ENCODE results near the gene SLC39A12.

The SLC39A12 gene

DNA sequence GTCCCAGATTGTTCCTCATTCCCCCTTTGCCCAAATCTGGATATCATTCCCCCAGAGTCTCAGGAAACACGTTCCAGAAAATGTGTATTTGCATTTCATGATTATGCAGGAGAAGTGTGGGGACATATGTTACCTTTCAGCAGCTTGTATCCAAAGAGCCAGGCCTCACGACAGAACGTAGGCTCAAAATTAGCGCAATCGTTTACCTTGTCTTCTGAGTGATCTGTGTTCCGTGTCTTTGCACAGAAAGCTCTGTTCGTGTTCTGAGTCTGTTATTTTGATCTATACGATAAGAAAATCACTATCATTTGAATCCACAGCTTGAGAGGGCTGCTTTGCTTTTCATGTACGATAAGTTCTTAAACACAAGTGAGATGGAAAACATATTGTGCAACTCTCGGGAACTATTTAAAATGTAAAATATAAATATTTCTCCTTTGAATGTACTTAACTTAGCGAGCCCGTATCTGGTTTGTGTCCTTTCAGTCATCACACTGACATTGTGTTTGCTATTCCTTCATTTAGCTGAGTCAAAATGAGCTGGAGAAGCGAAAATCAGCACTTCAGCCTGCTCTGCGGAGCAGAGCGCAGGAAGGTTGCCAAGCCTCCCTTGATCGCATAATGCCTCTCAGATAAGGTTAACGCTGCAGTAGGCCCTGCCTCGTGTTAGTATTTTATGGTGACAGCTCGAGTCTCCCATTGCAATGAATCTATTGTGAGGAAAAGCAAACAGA lies 108.3 kb downstream of the SLC39A12 start:
- DNase-seq: no peak

DNA sequence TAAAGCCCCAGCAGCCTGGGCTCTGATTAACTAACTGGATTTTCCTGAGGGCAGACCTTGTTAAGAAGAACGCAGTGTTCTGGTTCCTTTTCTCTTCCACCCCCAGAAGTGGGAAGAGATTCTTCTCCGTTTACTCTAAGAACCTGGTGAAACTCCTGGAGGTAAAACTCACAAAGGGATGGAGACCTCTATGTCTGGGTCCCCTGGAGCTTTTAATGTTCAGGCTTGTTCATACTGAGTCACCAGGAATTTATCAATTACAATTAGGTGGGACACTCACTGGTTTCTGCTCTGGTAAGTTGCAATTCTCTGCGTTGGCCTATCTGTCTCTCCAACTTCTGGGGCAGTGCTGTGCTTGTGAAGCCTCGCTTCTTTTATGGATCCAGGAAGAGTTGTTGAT lies 115.2 kb downstream of the SLC39A12 start:
- no peak for DNase-seq

GRCh38 chr10:18068401-18068800 lies 116.7 kb downstream of the SLC39A12 start:
- DNase-seq: no peak

DNA sequence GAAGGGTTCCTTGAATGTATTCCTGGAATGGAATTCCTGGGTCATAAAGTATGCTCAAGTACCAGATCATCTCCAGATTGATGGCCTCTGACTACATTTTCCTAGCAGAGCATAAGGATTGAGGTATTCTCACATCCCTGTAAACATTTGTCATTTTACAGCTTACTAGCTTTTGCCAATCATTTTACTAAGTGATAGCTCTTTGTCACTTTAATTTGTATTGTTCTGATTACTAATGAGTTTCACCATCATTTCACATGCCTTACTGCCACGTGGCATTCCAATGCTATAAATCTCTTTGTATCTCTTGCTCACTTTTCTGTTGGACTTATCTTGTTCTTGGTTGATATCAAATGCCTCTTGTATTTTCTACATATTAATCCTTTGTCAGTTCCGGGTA lies 119.9 kb downstream of the SLC39A12 start:
- no peak for DNase-seq

DNA sequence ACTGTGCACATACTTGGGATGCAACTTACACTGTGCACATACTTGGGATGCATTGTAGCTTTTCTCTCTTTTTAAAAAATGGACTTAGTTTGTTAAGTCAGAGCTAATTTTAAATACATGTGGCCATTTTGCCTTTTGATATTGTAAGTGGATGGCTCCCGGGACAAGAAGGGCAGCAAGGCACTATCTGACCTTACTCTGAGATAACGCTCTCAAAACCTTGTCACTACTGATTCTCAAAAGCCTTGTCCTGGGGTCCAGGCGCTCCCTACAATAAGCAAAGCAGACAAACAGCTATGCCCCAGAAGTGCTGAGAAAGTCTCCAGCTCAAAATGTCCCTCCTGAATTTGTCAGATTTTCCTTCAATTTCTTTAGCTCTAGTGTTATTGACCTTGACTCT lies 121.6 kb downstream of the SLC39A12 start:
- no peak for DNase-seq

DNA sequence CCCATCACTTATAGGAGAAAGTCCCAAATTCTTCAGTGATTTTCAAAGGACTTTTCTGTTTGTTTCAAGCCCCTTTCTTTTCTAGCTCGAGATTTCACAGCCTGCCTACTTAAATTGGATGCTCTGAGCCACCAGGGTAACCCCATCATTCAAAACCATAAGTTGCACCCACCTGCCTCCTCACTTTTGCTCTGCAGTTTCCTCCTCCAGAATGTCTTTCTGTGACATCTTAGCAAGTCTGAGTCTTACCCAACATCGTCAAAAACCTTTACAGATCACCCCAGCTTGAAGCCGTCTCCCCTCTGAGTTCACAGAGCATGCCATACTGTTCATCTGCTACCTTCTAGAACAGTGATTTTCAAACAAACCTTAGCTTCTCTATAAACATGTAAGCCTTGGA lies 124.2 kb downstream of the SLC39A12 start:
- DNase-seq: no peak

- no peak for DNase-seq
Measured at GRCh38 chr10:18079665-18080295, 128.1 kb downstream of the SLC39A12 start.

DNA sequence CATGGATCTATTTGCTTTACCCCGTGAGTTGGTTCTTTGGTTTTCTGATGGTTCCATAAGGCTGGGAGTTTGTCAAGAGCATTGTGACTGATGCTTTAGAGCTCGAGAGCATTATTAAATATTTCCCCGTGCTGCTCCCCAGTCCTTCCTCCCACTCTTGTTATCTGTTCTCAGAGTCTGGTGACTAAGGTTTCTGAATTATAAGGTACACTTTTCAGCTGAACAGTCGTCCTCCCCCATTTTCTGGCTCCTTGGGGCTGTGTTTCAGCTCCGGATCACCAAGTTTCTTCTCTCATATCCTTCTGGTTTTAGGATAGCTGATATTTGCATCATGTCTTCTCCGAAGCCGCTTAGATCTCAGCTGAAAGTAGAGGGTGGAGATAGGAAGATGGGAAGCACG lies 130.7 kb downstream of the SLC39A12 start:
- no peak for DNase-seq

- no peak for DNase-seq
Measured at GRCh38 chr10:18085855-18086254, 134.1 kb downstream of the SLC39A12 start.

GRCh38 chr10:18086746-18087145 lies 135.0 kb downstream of the SLC39A12 start:
- no peak for DNase-seq

GRCh38 chr10:18087355-18087754 lies 135.6 kb downstream of the SLC39A12 start:
- DNase-seq: no peak

All from T-helper 1 cell (primary cell).